Uterus (tissue), 4 donors: Measurements from ENCODE around the gene MSI2. TPM values are rescaled to one million over a fixed set of nuclear protein-coding genes. Genes with fewer than 3 reads are reported as not detected.
A peak's percentile ranks its signal among the peaks of the same experiment; 100 is the strongest.
"Not testable (repeated sequence)": the region's sequence is repeated elsewhere in the genome, so short reads cannot be mapped to it uniquely, and the experiment has no call there.

ENCODE experiments used
- DNase-seq, 2 donors: peaks; one replicate each; pipeline ENCODE4 v3.0.0-alpha.2; 2019 to 2020
- H3K27ac ChIP-seq, 2 donors: fragments of 200-600 bp; sonication (generic); 1 replicate in 1 of 2; 2 replicates in 1 of 2; pipeline ENCODE4 v1.5.1; 2016 to 2018
- H3K27me3 ChIP-seq, 2 donors: fragments of 200-600 bp; sonication (generic); one replicate each; pipeline ENCODE4 v1.5.1; 2018 to 2019; ENCODE audit warnings: control low read depth in 1 of 2
- H3K36me3 ChIP-seq, 2 donors: fragments of 200-600 bp; sonication (generic); one replicate each; pipeline ENCODE4 v1.5.1; 2019; ENCODE audit warnings: control low read depth in 1 of 2
- H3K4me1 ChIP-seq, 2 donors: fragments of 200-600 bp; sonication (generic); one replicate each; pipeline ENCODE4 v1.5.1; 2018 to 2019; ENCODE audit warnings: control low read depth in 1 of 2
- H3K4me3 ChIP-seq, 2 donors: fragments of 200-600 bp; sonication (generic); 1 replicate in 1 of 2; 2 replicates in 1 of 2; pipeline ENCODE4 v1.5.1; 2018 to 2019; ENCODE audit warnings: mild to moderate bottlenecking in 1 of 2
- H3K9me3 ChIP-seq, 2 donors: fragments of 200-600 bp; sonication (generic); one replicate each; pipeline ENCODE4 v1.5.1; 2019; ENCODE audit warnings: control low read depth in 1 of 2
- POLR2A ChIP-seq, 2 donors: fragments of 450-650 bp; IDR thresholded peaks; one replicate each; pipeline ENCODE4 v1.6.1; 2016; ENCODE audit warnings: antibody characterized with exemption in 2 of 2, mild to moderate bottlenecking in 1 of 2, moderate library complexity in 1 of 2
- intact Hi-C: fragments of 100-400 bp; cut with DNase I; formaldehyde crosslinking; loops from one replicate; pipeline ENCODE4 v1.15.1; 2023; ENCODE audit warnings: low total_unique reads
- total RNA-seq, 4 donors: library from RNA; depleted of rRNA in 3 of 4; stranded (reverse); fragments of >200 nt in 3 of 4; gene quantifications; one replicate each; pipeline versions ENCODE4 v1.1.0 to v1.2.4, GENCODE V29; 2014 to 2023
- TF ChIP-seq, protein P1 (sequence below), 4 experiments: fragments of 200-600 bp in 2 of 4; fragments of 450-650 bp in 2 of 4; sonication (generic) in 2 of 4; IDR thresholded peaks; one replicate each; pipeline ENCODE4 v1.5.1; 2016 to 2019; ENCODE audit warnings: antibody characterized with exemption in 4 of 4, mild to moderate bottlenecking in 2 of 4, moderate library complexity in 1 of 4
- donor health status: DM: yes; HTN: yes; CAD: no.

The MSI2 gene
- total RNA-seq, 4 donors from 2014 or later, result 13.2 to 60.8 (median 44.5) TPM

- Histone ChIP-seq H3K4me1 (no peaks in the 10 kb centered on the region), H3K27ac (no peak overlapping the region), H3K36me3 (no peaks in the 10 kb centered on the region), H3K9me3 (no peaks in the 10 kb centered on the region), H3K27me3 (no peaks in the 10 kb centered on the region), H3K4me3 (no peak overlapping the region)
- DNase-seq, result no peak
- TF ChIP-seq, protein P1, sequence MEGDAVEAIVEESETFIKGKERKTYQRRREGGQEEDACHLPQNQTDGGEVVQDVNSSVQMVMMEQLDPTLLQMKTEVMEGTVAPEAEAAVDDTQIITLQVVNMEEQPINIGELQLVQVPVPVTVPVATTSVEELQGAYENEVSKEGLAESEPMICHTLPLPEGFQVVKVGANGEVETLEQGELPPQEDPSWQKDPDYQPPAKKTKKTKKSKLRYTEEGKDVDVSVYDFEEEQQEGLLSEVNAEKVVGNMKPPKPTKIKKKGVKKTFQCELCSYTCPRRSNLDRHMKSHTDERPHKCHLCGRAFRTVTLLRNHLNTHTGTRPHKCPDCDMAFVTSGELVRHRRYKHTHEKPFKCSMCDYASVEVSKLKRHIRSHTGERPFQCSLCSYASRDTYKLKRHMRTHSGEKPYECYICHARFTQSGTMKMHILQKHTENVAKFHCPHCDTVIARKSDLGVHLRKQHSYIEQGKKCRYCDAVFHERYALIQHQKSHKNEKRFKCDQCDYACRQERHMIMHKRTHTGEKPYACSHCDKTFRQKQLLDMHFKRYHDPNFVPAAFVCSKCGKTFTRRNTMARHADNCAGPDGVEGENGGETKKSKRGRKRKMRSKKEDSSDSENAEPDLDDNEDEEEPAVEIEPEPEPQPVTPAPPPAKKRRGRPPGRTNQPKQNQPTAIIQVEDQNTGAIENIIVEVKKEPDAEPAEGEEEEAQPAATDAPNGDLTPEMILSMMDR (IDR thresholded peaks at IDR 0.05), result no peak
- TF ChIP-seq POLR2A (IDR thresholded peaks at IDR 0.05), result no peak
- intact Hi-C loops, result no loop called here
Observed at GRCh38 chr17:57496382-57496781, 240.1 kb downstream of the MSI2 start.

DNA sequence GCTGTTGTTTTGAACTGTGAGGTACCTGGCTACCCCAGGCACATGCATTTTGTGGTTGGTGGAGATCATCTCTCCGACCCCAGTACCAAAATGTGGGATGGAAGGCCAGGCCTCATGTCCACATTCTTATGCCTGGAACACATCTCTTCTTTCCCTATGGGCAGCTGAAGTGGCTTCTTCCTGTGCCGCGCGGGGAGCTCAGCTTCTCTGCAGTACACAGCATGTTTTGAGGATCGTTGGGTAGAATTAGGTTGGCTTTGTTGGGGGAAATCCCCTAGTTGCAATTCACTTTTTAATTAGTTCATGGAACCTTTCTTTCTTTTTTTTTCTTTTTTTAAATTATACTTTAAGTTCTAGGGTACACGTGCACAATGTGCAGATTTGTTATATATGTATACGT lies 242.1 kb downstream of the MSI2 start:
- H3K9me3 ChIP-seq, result no peaks in the 10 kb centered on the region
- H3K27me3 ChIP-seq, result no peaks in the 10 kb centered on the region
- TF ChIP-seq, protein P1 (IDR thresholded peaks at IDR 0.05), result no peak
- no peak for TF ChIP-seq POLR2A (IDR thresholded peaks at IDR 0.05)
- no peaks in the 10 kb centered on the region for H3K4me1 ChIP-seq
- DNase-seq, result no peak
- no peak overlapping the region for H3K4me3 ChIP-seq
- no peak overlapping the region for H3K27ac ChIP-seq
- H3K36me3 ChIP-seq, result no peaks in the 10 kb centered on the region
- intact Hi-C loops, result no loop called here

DNA sequence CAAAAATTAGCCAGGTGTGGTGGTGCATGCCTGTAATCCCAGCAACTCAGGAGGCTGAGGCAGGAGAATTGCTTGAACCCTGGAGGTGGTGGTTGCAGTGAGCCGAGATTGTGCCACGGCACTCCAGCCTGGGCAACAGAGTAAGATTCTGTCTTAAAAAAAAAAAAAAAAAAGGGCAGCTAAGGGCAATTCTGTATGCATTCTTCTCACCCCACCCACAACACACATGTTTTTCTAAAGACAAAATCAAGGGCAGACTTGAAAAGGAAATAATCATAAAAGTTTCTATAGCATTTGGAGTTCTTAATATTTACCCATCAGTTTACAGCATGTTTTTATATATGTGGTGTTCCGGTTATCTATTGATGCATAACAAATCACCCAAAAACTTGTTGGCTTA lies 242.9 kb downstream of the MSI2 start:
- H3K27me3 ChIP-seq, H3K36me3 ChIP-seq, DNase-seq, H3K9me3 ChIP-seq, intact Hi-C loops, H3K4me1 ChIP-seq, H3K4me3 ChIP-seq, H3K27ac ChIP-seq: not testable (repeated sequence)

- no peaks in the 10 kb centered on the region for H3K36me3 ChIP-seq
- H3K27me3 ChIP-seq, result no peaks in the 10 kb centered on the region
- TF ChIP-seq POLR2A (IDR thresholded peaks at IDR 0.05), result no peak
- TF ChIP-seq, protein P1 (IDR thresholded peaks at IDR 0.05), result no peak
- H3K9me3 ChIP-seq, result no peaks in the 10 kb centered on the region
- intact Hi-C loops, result no loop called here
- no peak for DNase-seq
- no peak overlapping the region for H3K27ac ChIP-seq
- no peaks in the 10 kb centered on the region for H3K4me1 ChIP-seq
- H3K4me3 ChIP-seq, result no peak overlapping the region
Observed at GRCh38 chr17:57499648-57500049, 243.3 kb downstream of the MSI2 start.

DNA sequence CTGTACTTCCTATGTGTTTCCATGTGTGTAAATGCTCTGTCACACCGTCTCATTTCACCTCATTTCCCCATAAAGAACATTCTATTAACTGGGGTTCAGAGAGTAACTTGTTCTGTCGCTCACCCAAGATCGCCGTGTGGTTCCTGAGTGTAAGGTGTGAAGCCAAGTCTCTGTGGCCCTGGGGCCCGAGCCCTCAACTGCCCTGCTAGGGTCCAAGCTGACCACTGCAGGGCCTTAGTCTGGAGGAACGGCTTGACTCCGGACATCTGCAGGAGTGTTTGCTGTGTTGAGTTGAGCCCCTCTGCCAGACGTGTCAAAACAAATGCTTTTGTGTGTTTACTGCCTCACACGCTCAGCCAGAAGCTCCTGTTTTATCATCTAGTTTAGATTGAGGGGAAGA lies 244.7 kb downstream of the MSI2 start:
- no peak for DNase-seq

More for the DNA sequence above, 244.7 kb downstream of the MSI2 start:
- Histone ChIP-seq H3K27me3 (no peaks in the 10 kb centered on the region), H3K27ac (peak overlapping the region in 1 of 2 donors; percentile 20), H3K4me1 (no peaks in the 10 kb centered on the region), H3K36me3 (no peaks in the 10 kb centered on the region), H3K4me3 (no peak overlapping the region), H3K9me3 (no peaks in the 10 kb centered on the region)
- TF ChIP-seq, protein P1 (IDR thresholded peaks at IDR 0.05), result no peak
- TF ChIP-seq POLR2A (IDR thresholded peaks at IDR 0.05), result no peak
- intact Hi-C loops, result no loop called here
